ENCODE data around the gene POC1B.

DNA sequence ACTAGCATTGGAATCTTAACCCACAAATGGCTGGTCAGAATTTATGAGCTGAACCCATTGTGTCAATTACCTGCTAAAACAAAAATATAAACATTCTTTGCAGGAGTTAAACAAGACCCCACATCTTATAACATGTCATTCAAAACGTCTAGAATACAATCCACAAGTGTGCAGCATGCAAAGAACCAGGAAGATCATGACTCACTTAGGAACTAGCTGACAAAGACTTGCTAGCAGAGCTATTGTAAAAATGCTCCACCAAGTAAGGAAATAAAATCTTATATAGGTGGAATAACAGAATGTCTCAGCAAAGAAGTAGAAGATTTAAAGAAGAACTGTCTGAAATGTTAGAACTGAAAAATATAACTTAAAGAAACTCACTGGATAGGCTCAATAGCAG lies 26.5 kb upstream of the POC1B start:
- TF ChIP-seq CTCF (IDR thresholded peaks at IDR 0.05) = no peak
- TF ChIP-seq POLR2A (IDR thresholded peaks at IDR 0.05) = no peak

All from Peyer's patch (tissue), 4 donors.